H9 (cell line): ENCODE data around the gene TTC7B. TPM values are rescaled to one million over a fixed set of nuclear protein-coding genes. Genes with fewer than 3 reads are reported as not detected.

ENCODE experiments used
- DNase-seq: peaks from one replicate; pipeline ENCODE4 v3.0.0-alpha.2; 2017
- H2AFZ ChIP-seq: one replicate; pipeline ENCODE4 v1.6.1; 2013; ENCODE audit warnings: mild to moderate bottlenecking, low read length, control low read depth, moderate library complexity
- H2AK5ac ChIP-seq: 2 replicates; pipeline ENCODE4 v1.6.1; 2013; ENCODE audit warnings: low read length, control low read depth, mixed read lengths; ENCODE audit not compliant: insufficient read length
- H2BK120ac ChIP-seq: one replicate; pipeline ENCODE4 v1.6.1; 2013; ENCODE audit warnings: low read depth, mild to moderate bottlenecking, low read length, control low read depth, inconsistent platforms; ENCODE audit not compliant: poor library complexity, severe bottlenecking
- H2BK12ac ChIP-seq: 2 replicates; pipeline ENCODE4 v1.6.1; 2013; ENCODE audit warnings: low read length, control low read depth, mixed read lengths, low read depth; ENCODE audit not compliant: insufficient read length
- H2BK15ac ChIP-seq: 2 replicates; pipeline ENCODE4 v1.6.1; 2013; ENCODE audit warnings: low read depth, low read length, control low read depth
- H2BK20ac ChIP-seq: one replicate; pipeline ENCODE4 v1.6.1; 2013; ENCODE audit warnings: low read depth, mild to moderate bottlenecking, low read length, control low read depth, inconsistent platforms; ENCODE audit not compliant: poor library complexity, severe bottlenecking
- H2BK5ac ChIP-seq: 2 replicates; pipeline ENCODE4 v1.6.1; 2013; ENCODE audit warnings: low read length, control low read depth, mixed read lengths; ENCODE audit not compliant: insufficient read length
- H3K14ac ChIP-seq: 2 replicates; pipeline ENCODE4 v1.6.1; 2013; ENCODE audit warnings: low read length, control low read depth; ENCODE audit not compliant: insufficient read depth
- H3K18ac ChIP-seq: 2 replicates; pipeline ENCODE4 v1.6.1; 2013; ENCODE audit warnings: low read depth, mild to moderate bottlenecking, mixed read lengths, low read length, control low read depth; ENCODE audit not compliant: insufficient read length
- H3K23ac ChIP-seq: 2 replicates; pipeline ENCODE4 v1.6.1; 2013; ENCODE audit warnings: low read length, control low read depth, mixed read lengths, low read depth; ENCODE audit not compliant: insufficient read length
- H3K23me2 ChIP-seq: 2 replicates; pipeline ENCODE4 v1.6.1; 2013; ENCODE audit warnings: low read depth, mild to moderate bottlenecking, mixed read lengths, low read length, control low read depth; ENCODE audit not compliant: insufficient read length, poor library complexity, severe bottlenecking
- H3K27ac ChIP-seq: 2 replicates; pipeline ENCODE4 v1.5.1; 2013; ENCODE audit warnings: low read length, control low read depth, mixed read lengths, low read depth; ENCODE audit not compliant: insufficient read length
- H3K27me3 ChIP-seq: 2 replicates; pipeline ENCODE4 v1.6.1; 2013; ENCODE audit warnings: low read length, control low read depth, inconsistent platforms; ENCODE audit not compliant: insufficient read depth
- H3K4ac ChIP-seq: 2 replicates; pipeline ENCODE4 v1.6.1; 2013; ENCODE audit warnings: low read depth, mild to moderate bottlenecking, control low read depth, inconsistent platforms, low read length, moderate library complexity
- H3K4me1 ChIP-seq: 2 replicates; pipeline ENCODE4 v1.6.1; 2013; ENCODE audit warnings: low read length, control low read depth, inconsistent platforms; ENCODE audit not compliant: insufficient read depth
- H3K4me2 ChIP-seq: 2 replicates; pipeline ENCODE4 v1.6.1; 2013; ENCODE audit warnings: low read length, control low read depth, mixed read lengths; ENCODE audit not compliant: insufficient read length, insufficient read depth
- H3K56ac ChIP-seq: 2 replicates; pipeline ENCODE4 v1.6.1; 2013; ENCODE audit warnings: low read depth, mild to moderate bottlenecking, mixed read lengths, low read length, control low read depth; ENCODE audit not compliant: insufficient read length
- H3K79me1 ChIP-seq: 2 replicates; pipeline ENCODE4 v1.6.1; 2013; ENCODE audit warnings: low read depth, mild to moderate bottlenecking, moderate library complexity, low read length, control low read depth, inconsistent platforms; ENCODE audit not compliant: insufficient read depth, poor library complexity, severe bottlenecking
- H3K79me2 ChIP-seq: 2 replicates; pipeline ENCODE4 v1.6.1; 2013; ENCODE audit warnings: low read length, control low read depth, inconsistent platforms; ENCODE audit not compliant: insufficient read depth
- H3K9ac ChIP-seq: 2 replicates; pipeline ENCODE4 v1.6.1; 2013; ENCODE audit warnings: low read length, control low read depth, mixed read lengths; ENCODE audit not compliant: insufficient read length; ENCODE audit errors: extremely low read depth
- H3K9me3 ChIP-seq: one replicate; pipeline ENCODE4 v1.6.1; 2013; ENCODE audit warnings: low read depth, low read length, inconsistent platforms; ENCODE audit not compliant: control insufficient read depth
- H3T11ph ChIP-seq: one replicate; pipeline ENCODE4 v1.6.1; 2013; ENCODE audit warnings: mild to moderate bottlenecking, low read length, control low read depth, inconsistent platforms
- H4K20me1 ChIP-seq: one replicate; pipeline ENCODE4 v1.6.1; 2013; ENCODE audit not compliant: control insufficient read depth, insufficient read length, insufficient read depth
- H4K5ac ChIP-seq: 2 replicates; pipeline ENCODE4 v1.6.1; 2013; ENCODE audit warnings: low read depth, mild to moderate bottlenecking, mixed read lengths, low read length, control low read depth; ENCODE audit not compliant: insufficient read length
- H4K8ac ChIP-seq: replicated peaks from 2 replicates; pipeline ENCODE4 v1.6.1; 2013; ENCODE audit warnings: low read length, control low read depth, mixed read lengths, low read depth; ENCODE audit not compliant: insufficient read length
- H4K91ac ChIP-seq: 2 replicates; pipeline ENCODE4 v1.6.1; 2013; ENCODE audit warnings: low read depth, mild to moderate bottlenecking, moderate library complexity, mixed read lengths, low read length, control low read depth; ENCODE audit not compliant: insufficient read length
- H3K27ac Mint-ChIP-seq, 3 experiments: 2 replicates in 2 of 3; 3 replicates in 1 of 3; pipeline ENCODE4 v1.8.0; 2020 to 2021; ENCODE audit warnings: mixed read lengths in 3 of 3, mild to moderate bottlenecking in 1 of 3, moderate library complexity in 1 of 3
- H3K27me3 Mint-ChIP-seq: 2 replicates; pipeline ENCODE4 v1.8.0; 2021; ENCODE audit warnings: low read depth, mild to moderate bottlenecking, moderate library complexity, mixed read lengths
- H3K36me3 Mint-ChIP-seq, 3 experiments: 2 replicates in 2 of 3; 3 replicates in 1 of 3; pipeline ENCODE4 v1.8.0; 2020 to 2021; ENCODE audit warnings: low read depth in 3 of 3, mixed read lengths in 3 of 3; ENCODE audit not compliant: insufficient read depth in 1 of 3
- H3K4me1 Mint-ChIP-seq, 2 experiments: 2 replicates each; pipeline ENCODE4 v1.8.0; 2020; ENCODE audit warnings: mixed read lengths in 2 of 2
- H3K4me3 Mint-ChIP-seq, 2 experiments: 2 replicates in 1 of 2; 3 replicates in 1 of 2; pipeline ENCODE4 v1.8.0; 2020 to 2021; ENCODE audit warnings: mild to moderate bottlenecking in 2 of 2, mixed read lengths in 2 of 2, moderate library complexity in 1 of 2
- H3K9me3 Mint-ChIP-seq, 2 experiments: 2 replicates in 1 of 2; 3 replicates in 1 of 2; pipeline ENCODE4 v1.8.0; 2020; ENCODE audit warnings: mild to moderate bottlenecking in 2 of 2, mixed read lengths in 2 of 2, moderate library complexity in 1 of 2
- WGBS: extraction: QIAGEN DNeasy Blood & Tissue Kit; methylation state at CpG from one replicate; pipeline ENCODE4 v1.1.7; 2013; ENCODE audit warnings: missing lambda C conversion rate, low lambda C conversion rate, mixed read lengths; ENCODE audit not compliant: insufficient read length; ENCODE audit errors: extremely low coverage; 5-methylcytosine and 5-hydroxymethylcytosine counted together
- total RNA-seq: library from RNA; stranded (reverse); gene quantifications from 2 replicates; pipeline ENCODE4 v1.2.1, GENCODE V29; 2021
- TF ChIP-seq, protein P1 (sequence below): fragments of 200-600 bp; sonication (generic); conservative IDR thresholded peaks from 3 replicates; pipeline ENCODE4 v1.8.0; 2021; ENCODE audit warnings: antibody characterized with exemption, mild to moderate bottlenecking

TTC7B gene
- total RNA-seq, 1 experiment from 2014 or later: 33.7 TPM

GRCh38 chr14:90777830-90778485 is 38.3 kb downstream of the TTC7B start:
- no peaks in the 10 kb centered on the region for H3K79me1 ChIP-seq
- TF ChIP-seq, protein P1, sequence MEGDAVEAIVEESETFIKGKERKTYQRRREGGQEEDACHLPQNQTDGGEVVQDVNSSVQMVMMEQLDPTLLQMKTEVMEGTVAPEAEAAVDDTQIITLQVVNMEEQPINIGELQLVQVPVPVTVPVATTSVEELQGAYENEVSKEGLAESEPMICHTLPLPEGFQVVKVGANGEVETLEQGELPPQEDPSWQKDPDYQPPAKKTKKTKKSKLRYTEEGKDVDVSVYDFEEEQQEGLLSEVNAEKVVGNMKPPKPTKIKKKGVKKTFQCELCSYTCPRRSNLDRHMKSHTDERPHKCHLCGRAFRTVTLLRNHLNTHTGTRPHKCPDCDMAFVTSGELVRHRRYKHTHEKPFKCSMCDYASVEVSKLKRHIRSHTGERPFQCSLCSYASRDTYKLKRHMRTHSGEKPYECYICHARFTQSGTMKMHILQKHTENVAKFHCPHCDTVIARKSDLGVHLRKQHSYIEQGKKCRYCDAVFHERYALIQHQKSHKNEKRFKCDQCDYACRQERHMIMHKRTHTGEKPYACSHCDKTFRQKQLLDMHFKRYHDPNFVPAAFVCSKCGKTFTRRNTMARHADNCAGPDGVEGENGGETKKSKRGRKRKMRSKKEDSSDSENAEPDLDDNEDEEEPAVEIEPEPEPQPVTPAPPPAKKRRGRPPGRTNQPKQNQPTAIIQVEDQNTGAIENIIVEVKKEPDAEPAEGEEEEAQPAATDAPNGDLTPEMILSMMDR: no peak
- no peak overlapping the region for H3K27ac ChIP-seq
- H3K9me3 ChIP-seq: no peaks in the 10 kb centered on the region
- Mint-ChIP-seq H3K4me3 (no peak overlapping the region), H3K36me3 (peaks cover 1 to 6% (median 5%) of the 10 kb centered on the region in 3 experiments; a peak in 5 of 7 replicates), H3K4me1 (no peaks in the 10 kb centered on the region), H3K27ac (no peak overlapping the region), H3K9me3 (no peaks in the 10 kb centered on the region), H3K27me3 (no peaks in the 10 kb centered on the region)
- H2BK12ac ChIP-seq: no peak overlapping the region
- no peaks in the 10 kb centered on the region for H3K23me2 ChIP-seq
- WGBS: no CpG with 5 or more reads among the region's 11 CpGs
- no peaks in the 10 kb centered on the region for H3K4me1 ChIP-seq
- H2BK20ac ChIP-seq: no peak overlapping the region
- H2BK5ac ChIP-seq: no peak overlapping the region
- no peaks in the 10 kb centered on the region for H3K27me3 ChIP-seq
- H4K8ac ChIP-seq: no peak overlapping the region
- H3K14ac ChIP-seq: no peak overlapping the region
- no peak overlapping the region for H3T11ph ChIP-seq
- no peak overlapping the region for H3K56ac ChIP-seq
- H2BK15ac ChIP-seq: no peak overlapping the region
- H3K18ac ChIP-seq: no peak overlapping the region
- H3K4me2 ChIP-seq: no peak overlapping the region
- DNase-seq: no peak
- no peak overlapping the region for H3K23ac ChIP-seq
- no peak overlapping the region for H2AFZ ChIP-seq
- H3K79me2 ChIP-seq: no peaks in the 10 kb centered on the region
- H2BK120ac ChIP-seq: no peak overlapping the region
- H3K4ac ChIP-seq: no peak overlapping the region
- no peak overlapping the region for H2AK5ac ChIP-seq
- H4K20me1 ChIP-seq: no peaks in the 10 kb centered on the region
- no peak overlapping the region for H4K5ac ChIP-seq
- no peak overlapping the region for H3K9ac ChIP-seq
- no peak overlapping the region for H4K91ac ChIP-seq
